ENCODE measurements around the gene TMEM225B.

Gene TMEM225B

DNA sequence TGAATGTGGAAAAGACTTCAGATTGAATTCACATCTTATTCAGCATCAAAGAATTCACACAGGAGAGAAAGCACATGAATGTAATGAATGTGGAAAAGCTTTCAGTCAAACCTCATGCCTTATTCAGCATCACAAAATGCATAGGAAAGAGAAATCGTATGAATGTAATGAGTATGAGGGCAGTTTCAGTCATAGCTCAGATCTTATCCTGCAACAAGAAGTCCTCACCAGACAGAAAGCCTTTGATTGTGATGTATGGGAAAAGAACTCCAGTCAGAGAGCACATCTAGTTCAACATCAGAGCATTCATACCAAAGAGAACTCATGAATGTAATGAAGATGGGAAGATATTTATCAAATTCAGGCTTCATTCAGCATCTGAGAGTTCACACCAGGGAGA is 24.8 kb upstream of the TMEM225B start:
- ATAC-seq (ENCODE audit: insufficient read depth, low read depth) (no peak), DNase-seq (no peak)
- Histone ChIP-seq H2AFZ (ENCODE audit: low read depth, low read length) (no peak overlapping the region), H3K36me3 (ENCODE audit: insufficient read depth, low read length) (peaks cover 50% of the 10 kb centered on the region), H4K20me1 (ENCODE audit: insufficient read depth, low read length) (no peaks in the 10 kb centered on the region), H3K4me3 (ENCODE audit: low read depth in 1 of 2, low read length in 2 of 2) (no peak overlapping the region), H3K79me2 (ENCODE audit: insufficient read depth, low read length) (peaks cover 5% of the 10 kb centered on the region; the same call in 1 of the 2 replicates), H3K9me3 (ENCODE audit: insufficient read depth, low read length, severe bottlenecking) (no peaks in the 10 kb centered on the region), H3K4me2 (ENCODE audit: insufficient read depth, low read length) (no peak overlapping the region), H3K9ac (ENCODE audit: low read depth, low read length) (no peak overlapping the region), H3K4me1 (ENCODE audit: insufficient read depth, low read length) (no peaks in the 10 kb centered on the region), H3K27me3 (ENCODE audit: insufficient read depth, low read length, poor library complexity) (no peaks in the 10 kb centered on the region), H3K27ac (ENCODE audit: low read length) (no peak overlapping the region)
- TF ChIP-seq, protein P1, sequence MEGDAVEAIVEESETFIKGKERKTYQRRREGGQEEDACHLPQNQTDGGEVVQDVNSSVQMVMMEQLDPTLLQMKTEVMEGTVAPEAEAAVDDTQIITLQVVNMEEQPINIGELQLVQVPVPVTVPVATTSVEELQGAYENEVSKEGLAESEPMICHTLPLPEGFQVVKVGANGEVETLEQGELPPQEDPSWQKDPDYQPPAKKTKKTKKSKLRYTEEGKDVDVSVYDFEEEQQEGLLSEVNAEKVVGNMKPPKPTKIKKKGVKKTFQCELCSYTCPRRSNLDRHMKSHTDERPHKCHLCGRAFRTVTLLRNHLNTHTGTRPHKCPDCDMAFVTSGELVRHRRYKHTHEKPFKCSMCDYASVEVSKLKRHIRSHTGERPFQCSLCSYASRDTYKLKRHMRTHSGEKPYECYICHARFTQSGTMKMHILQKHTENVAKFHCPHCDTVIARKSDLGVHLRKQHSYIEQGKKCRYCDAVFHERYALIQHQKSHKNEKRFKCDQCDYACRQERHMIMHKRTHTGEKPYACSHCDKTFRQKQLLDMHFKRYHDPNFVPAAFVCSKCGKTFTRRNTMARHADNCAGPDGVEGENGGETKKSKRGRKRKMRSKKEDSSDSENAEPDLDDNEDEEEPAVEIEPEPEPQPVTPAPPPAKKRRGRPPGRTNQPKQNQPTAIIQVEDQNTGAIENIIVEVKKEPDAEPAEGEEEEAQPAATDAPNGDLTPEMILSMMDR (IDR thresholded peaks at IDR 0.05; ENCODE audit: borderline replicate concordance, extremely low read depth, low read length, poor library complexity, severe bottlenecking) = no peak
- TF ChIP-seq EZH2 (IDR thresholded peaks at IDR 0.05; ENCODE audit: borderline replicate concordance, low read depth, low read length, severe bottlenecking) = no peak

DNA sequence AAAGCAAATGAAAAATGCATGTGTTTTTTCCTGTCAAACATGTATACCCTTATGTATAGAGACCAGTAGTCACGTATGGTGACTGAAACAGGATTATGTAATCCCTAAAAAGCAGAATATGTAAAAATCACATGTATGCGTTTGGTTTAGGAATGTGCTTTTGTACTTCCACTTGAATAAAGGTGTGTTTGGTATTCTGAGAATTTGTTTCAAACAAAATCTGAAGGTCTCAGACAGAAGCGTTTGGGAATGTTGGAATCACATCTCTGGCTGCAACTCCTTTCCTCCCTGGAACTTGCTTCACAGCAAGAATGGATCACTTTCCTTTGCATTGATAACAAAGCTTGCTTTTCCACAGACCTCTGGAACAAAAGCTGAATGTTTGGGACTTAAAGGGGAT is 21.8 kb upstream of the TMEM225B start:
- H3K4me3 ChIP-seq (ENCODE audit: low read depth in 1 of 2, low read length in 2 of 2) = no peak overlapping the region
- no peaks in the 10 kb centered on the region for H3K27me3 ChIP-seq (ENCODE audit: insufficient read depth, low read length, poor library complexity)
- ATAC-seq (ENCODE audit: insufficient read depth, low read depth) (no peak), DNase-seq (no peak)
- no peak overlapping the region for H3K4me2 ChIP-seq (ENCODE audit: insufficient read depth, low read length)
- H3K27ac ChIP-seq (ENCODE audit: low read length) = no peak overlapping the region
- TF ChIP-seq, protein P1 (IDR thresholded peaks at IDR 0.05; ENCODE audit: borderline replicate concordance, extremely low read depth, low read length, poor library complexity, severe bottlenecking) = no peak
- no peak for TF ChIP-seq EZH2 (IDR thresholded peaks at IDR 0.05; ENCODE audit: borderline replicate concordance, low read depth, low read length, severe bottlenecking)
- H4K20me1 ChIP-seq (ENCODE audit: insufficient read depth, low read length) = no peaks in the 10 kb centered on the region
- no peaks in the 10 kb centered on the region for H3K4me1 ChIP-seq (ENCODE audit: insufficient read depth, low read length)
- H2AFZ ChIP-seq (ENCODE audit: low read depth, low read length) = no peak overlapping the region
- no peak overlapping the region for H3K9ac ChIP-seq (ENCODE audit: low read depth, low read length)
- H3K79me2 ChIP-seq (ENCODE audit: insufficient read depth, low read length) = no peaks in the 10 kb centered on the region
- peaks cover 28% of the 10 kb centered on the region for H3K36me3 ChIP-seq (ENCODE audit: insufficient read depth, low read length)
- no peaks in the 10 kb centered on the region for H3K9me3 ChIP-seq (ENCODE audit: insufficient read depth, low read length, severe bottlenecking)

DNA sequence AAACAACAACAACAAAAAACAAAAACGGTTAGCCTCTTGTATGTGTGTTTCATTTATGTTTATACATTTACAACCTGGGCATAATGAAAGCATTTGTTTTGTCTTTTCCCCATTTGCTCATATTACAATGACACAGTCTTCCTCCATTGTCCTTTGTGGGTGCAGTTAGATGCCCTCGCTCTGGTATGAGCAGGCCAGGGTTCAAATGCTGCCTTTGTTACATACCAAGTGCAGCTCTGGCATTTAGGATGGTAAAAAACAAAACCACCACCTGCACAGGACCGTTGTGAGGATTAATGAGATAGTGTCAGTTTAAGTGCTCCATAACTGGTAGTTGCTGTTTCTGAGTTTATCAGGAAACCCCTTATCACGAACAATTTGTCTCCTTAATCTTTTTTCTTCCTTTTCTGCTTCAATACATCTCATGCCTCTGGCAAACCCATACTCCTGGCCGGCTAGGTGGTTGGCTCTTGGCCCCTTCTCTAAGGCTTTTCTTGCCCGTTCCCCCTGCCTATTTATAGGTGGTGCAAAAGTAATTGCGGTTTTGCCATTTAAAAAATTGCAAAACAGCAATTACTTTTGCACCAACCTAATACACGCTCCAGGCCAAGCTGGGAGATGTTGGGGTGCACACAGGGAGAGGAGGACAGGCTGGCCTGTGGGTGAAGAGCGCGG is 18.6 kb upstream of the TMEM225B start:
- Histone ChIP-seq H3K79me2 (ENCODE audit: insufficient read depth, low read length) (no peaks in the 10 kb centered on the region), H4K20me1 (ENCODE audit: insufficient read depth, low read length) (no peaks in the 10 kb centered on the region), H3K4me2 (ENCODE audit: insufficient read depth, low read length) (no peak overlapping the region), H3K27ac (ENCODE audit: low read length) (no peak overlapping the region), H3K4me3 (ENCODE audit: low read depth in 1 of 2, low read length in 2 of 2) (no peak overlapping the region), H3K9me3 (ENCODE audit: insufficient read depth, low read length, severe bottlenecking) (no peaks in the 10 kb centered on the region), H3K27me3 (ENCODE audit: insufficient read depth, low read length, poor library complexity) (no peaks in the 10 kb centered on the region), H3K9ac (ENCODE audit: low read depth, low read length) (no peak overlapping the region), H2AFZ (ENCODE audit: low read depth, low read length) (no peak overlapping the region), H3K36me3 (ENCODE audit: insufficient read depth, low read length) (no peaks in the 10 kb centered on the region), H3K4me1 (ENCODE audit: insufficient read depth, low read length) (no peaks in the 10 kb centered on the region)
- ATAC-seq (ENCODE audit: insufficient read depth, low read depth) = no peak
- TF ChIP-seq EZH2 (IDR thresholded peaks at IDR 0.05; ENCODE audit: borderline replicate concordance, low read depth, low read length, severe bottlenecking) = no peak
- TF ChIP-seq, protein P1 (IDR thresholded peaks at IDR 0.05; ENCODE audit: borderline replicate concordance, extremely low read depth, low read length, poor library complexity, severe bottlenecking) = no peak
- DNase-seq = no peak

Data from DND-41 (cell line).